HTR-8/SVneo (cell line): ENCODE measurements around the gene TJP3.

Experiments
- DNase-seq: peaks from one replicate; pipeline ENCODE4 v3.0.0; 2011; ENCODE audit warnings: low spot score, mixed read lengths; ENCODE audit not compliant: insufficient read length
- FAIRE-seq: peaks from 2 replicates; lab custom pipeline; 2011; peaks lifted over from hg19 to GRCh38; lab: Jason Lieb, UNC

Gene TJP3

DNA sequence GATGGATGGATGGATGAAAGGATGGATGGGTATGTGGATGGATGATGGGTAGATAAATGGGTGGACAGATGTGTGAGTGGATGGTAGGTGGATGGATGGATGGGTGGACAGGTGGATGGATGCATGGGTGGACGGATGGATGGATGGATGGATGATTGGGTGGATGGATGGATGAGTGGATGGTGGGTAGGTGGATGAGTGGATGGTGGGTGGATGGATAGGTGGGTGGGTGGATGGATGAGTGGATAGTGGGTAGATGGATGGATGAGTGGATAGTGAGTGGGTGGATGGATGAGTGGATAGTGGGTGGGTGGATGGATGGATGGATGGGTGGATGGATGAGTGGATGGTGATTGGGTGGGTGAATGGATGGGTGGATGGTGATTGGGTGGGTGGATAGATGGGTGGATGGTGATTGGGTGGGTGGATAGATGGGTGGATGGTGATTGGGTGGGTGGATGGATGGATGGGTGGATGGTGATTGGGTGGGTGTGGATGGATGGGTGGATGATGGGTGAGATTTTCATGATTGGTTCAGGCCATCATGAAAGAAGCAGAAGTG is 68.4 kb downstream of the TJP3 start:
- DNase-seq (no peak), FAIRE-seq (no peak)

DNA sequence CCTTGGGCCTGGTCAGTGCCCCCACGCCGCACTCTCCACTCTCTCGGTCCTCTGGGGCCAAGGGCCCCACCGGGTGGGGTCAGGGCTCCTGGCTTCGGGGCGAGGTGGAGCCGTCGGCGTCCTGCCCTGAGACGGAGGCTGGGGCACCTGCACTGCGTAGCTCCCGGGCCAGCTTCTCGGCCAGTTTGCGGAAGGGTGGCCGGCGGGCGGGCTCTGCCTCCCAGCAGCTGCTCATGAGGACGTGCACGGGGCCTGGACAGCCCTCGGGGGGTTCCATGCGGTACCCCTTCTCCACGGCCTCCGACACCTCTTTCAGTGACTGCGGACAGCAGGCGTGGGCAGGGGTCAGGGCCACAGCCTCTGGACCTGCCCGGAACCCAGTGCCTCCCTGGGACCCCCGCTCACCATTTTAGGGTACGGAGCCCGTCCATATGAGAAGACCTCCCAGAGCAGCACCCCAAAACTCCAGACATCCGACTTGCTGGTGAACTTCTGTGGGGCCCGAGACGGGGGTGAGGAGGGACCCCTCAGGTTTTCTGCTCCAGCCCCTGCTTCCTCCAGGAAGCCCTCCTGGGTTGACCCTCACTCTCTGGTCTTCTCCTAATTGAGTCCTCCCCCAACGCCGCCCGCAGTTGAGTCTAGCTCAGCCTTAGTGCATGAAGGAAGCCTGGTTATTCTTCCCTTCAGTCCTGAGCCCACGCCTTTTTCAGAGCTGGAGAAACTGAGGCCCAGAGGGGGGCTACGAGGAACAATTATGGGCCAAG is 70.1 kb downstream of the TJP3 start:
- DNase-seq (no peak), FAIRE-seq (no peak)

DNA sequence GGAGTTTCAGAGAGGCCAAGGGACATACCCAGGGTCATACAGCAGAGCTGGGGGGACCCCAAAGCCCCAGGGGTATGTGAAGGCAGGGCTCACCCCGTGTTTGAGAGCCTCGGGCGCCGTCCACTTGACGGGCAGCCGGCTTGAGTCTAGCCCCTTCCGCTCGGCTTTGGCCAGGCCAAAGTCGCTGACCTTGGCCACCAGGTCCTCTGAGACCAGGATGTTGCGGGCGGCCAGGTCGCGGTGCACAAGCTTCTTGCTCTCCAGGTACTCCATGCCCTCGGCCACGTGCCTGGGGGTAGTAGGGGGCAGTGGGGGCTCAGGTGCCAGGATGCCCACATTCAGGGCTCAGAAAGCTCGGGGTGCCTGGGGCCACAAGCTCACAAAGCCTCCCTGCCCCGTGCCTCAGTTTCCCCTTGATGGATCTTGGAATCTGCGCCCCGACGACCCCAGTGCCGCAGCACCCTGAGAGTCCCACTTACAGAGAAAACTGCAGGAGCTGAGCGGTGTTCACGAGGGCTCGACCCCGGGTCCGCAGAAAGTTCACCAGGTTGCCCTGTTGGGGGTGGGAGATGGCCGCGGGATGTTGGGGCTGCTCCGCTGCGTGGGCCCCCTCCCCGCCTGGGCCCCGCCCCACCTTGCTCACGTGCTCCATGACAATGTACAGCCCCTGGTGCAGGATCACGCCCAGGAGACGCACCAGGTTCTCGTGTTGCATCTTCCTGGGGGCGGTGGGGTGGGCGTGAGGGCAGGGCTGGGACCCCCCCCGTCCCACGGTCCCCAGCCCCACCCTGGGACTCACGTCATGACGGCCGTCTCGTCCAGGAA is 70.9 kb downstream of the TJP3 start:
- FAIRE-seq (no peak), DNase-seq (no peak)

DNA sequence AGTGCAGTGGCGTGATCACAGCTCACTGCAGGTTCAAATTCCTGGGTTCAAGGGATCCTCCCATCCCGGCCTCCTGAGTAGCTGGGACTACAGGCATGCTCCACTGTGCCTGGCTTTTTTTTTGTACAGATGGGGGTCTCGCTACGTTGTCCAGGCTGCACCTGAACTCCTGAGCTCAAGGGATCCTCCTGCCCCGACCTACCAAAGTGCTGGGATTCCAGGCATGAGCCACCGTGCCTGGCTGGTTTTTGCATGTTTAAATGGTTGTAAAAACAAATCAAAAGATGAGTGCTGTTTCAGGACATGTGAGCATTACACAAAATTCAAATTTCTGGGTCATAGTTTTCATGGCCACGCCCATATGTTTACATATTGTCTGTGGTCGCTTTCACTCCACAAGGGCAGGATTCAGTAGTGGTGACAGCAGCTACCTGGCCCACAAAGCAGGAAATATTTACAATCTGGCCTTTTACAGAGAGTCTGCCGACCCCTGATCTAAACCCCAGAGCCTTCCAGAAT is 72.7 kb downstream of the TJP3 start:
- FAIRE-seq (no peak), DNase-seq (no peak)

DNA sequence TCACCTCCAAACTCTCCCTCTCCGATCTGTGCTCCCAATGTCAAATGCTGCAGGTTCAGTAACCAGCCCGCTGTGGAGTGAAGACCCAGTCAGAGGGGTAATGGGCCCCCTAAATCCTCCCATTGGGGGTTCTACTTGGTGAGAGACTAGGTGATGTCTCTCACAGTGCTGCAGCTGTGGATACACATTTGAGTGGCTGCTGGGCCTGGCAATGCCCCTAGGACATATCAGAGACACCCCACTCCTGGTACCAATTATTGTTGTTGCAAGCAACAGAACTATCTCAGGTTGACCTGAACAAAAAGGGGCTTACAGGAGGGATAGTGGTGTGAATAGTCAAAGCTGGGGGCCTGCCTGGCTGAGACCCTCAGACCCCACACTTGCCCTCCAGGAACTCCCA is 73.4 kb downstream of the TJP3 start:
- DNase-seq, result no peak
- FAIRE-seq, result no peak

DNA sequence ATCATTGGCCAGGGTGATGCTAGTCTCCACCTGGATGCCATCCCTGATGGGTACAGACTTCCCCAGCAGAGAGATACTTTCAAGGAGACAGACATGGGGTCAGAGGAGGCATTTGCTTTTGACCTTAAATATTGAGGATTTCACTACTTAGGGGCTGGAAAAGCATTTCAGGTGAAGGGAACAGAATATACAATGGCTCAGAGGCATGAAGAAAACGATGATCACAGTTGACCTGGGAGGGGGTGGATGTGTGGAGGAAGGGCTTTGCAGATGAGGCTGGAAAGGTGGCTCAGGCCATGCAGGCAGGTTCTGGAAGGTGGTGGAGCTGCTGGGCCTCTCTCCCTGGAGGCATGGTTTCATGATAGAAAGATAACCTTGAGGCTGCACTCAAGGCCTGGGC is 74.1 kb downstream of the TJP3 start:
- DNase-seq (no peak), FAIRE-seq (no peak)

DNA sequence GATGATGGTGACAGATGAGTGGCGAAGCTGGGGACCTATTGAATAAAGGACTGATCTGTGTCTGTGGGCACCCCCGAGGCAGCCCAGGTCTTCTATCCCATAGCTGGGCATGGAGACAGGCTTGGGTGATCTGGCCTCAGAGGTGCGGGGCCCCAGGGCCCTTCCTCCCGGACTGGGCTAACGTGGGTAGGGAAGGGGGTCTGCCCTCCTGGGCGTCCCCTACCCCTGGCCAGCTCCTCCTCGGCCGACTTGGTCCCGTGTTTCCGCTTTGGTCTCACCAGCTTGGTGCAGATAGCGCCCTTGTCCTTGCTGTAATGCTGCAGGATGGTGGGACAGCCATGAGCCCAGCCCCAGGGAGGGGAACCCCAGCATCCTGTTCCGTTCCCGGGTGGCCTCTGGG is 74.7 kb downstream of the TJP3 start:
- DNase-seq, result no peak

DNA sequence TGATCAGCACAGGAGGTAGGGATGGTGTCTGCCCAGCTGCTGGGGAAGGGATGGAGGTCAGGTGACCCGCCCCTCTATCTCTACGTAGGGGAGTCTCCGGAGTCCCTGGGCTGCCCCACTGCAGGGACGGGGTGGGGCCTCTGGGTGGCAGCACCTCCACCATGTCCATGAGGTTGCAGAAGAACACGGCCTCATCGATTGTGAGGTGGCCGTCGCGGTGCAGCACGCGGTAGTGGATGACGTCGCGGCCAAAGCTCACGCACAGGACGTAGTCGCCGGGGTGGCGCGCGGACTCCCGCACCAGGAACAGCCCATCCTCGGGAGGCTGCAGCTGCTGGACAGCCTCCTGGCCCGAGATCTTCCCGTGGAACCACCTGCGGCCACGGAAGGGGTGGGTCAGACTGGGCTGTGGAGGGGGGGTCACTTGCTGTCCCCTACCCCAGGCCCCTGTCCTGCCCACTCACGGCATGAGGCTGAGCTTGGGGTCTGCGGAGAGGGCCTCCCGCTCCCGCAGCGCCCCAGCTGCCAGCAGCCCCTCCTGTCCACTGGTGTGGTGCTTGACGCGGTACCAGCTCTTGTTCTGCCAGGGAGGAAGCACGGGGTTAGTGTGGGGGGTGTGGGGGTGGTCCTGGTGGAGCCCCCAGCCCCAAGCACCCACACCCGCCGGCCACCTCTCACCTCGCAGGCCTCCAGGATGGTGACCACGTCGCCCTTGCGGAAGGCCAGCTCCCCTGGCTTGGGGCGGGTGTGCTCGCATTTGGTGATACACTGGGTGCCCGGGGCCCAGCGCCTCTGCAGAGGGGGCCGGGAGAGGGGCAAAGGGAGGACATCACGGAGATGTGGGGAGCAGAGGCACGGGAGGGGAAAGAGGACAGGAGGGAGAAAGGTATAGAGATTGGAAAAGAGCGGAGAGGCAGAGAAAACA is 75.7 kb downstream of the TJP3 start:
- FAIRE-seq, result no peak

More for the DNA sequence above, 74.7 kb downstream of the TJP3 start:
- no peak for FAIRE-seq

DNA sequence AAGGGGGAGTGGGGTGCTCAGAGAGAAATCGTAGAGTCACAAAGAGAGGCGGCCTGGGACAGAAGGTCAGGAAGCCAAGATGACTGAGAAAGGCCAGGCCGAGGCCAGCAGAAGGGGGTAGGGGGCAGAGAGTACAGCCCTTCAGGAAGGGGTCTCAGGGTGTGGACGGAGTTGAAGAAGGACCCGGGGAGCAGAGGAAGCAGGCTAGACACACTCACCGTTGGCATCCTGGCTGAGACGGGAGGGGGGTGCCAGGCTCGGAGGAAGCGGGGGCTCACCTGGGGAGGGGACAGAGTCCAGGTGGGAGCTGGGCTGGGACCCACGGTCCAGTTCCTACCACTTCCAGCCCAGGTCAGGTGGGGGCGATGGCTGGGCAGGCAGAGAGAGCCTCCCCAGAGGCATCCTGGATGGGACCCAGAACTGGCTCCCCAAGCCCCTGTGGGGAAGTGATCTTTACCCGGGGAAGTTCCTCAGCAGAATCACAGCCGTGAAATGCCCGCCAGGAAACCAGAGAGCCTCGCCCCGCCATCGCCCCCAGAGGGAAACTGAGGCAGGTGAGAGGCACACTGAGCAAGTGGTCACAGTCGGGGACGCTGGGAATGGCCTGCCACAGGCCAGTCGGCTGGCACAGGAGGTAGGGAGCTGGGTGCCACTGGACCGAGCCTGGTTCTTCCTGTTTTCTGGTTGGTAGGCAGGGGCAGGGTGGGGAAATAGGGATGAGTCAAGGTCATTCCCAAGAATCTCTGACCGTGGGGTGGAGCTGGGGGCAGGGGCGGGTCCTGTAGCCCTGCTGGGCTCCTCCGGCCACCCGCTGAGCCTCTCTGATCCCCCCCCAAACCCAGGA is 76.6 kb downstream of the TJP3 start:
- DNase-seq, result peak; percentile 31
- FAIRE-seq, result no peak

More for the DNA sequence above, 75.7 kb downstream of the TJP3 start:
- no peak for DNase-seq

DNA sequence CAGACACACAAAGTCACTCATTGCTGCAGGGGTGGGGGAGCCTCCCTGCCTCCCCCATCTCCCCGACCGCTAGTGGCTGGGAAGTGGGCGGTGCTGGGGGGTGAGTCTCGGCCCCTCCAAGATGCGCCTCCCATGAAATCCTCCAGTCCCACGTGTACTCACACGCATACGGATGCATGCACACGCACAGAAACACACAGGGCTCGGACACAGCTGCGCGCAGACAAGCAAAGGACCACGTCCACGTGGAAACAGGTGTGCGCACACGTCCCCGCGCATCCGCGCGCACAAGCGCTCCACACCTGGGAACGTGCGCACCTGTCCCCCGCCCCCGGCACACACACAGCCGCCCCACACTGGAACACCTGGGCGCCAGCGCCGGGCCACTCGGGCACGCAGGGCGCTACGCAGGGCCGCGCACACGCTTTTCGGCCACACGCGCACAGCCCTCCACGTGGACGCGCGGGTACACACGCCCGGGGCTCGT is 77.3 kb downstream of the TJP3 start:
- DNase-seq (no peak), FAIRE-seq (no peak)

DNA sequence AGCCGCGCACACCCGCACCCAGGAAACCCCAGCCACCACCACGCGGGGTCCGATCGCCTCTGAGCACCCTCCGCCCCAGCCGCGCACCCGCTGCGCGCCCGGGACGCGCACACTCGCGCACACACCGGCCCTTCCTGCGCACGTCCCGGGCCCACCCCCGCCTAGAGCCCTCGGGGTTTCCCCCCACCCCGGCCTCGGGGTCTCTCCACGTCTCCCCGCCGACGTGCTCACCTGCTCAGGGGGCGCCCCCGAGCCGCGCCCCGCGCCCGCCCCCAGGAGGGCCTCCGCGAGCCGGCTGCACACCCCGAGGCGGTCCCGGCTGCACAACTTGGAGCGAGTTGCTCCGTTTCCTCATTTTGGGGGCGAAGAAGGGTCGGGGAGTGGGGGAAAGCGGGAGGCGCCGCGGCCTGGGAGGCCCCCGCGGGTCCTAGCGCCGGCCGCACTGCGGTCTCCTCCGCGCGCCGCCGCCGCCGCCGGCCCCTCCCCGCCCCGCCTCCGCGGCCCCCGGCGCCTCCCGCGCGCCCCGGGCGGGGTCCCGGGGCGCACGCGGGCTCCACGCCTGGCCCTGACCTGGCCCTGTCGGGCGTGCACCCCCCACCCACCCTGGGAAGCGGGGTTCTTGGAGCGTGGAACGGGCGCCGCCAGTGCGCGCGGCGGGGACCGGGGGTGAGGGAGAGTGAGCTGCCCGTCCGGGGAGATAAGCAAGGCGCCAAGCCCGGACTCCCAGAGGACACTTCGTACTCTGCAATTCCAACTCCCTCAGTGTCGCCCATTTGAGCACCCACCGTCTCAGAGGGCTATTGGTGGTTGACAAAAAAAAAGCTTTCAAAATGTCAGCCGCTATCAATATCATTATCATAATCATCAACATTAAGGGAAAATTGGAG is 78.0 kb downstream of the TJP3 start, which contains the start of gene MATK:
Gene MATK, minus strand, starts transcription at position 444 of the 887 bp plus-strand sequence. CDS start 1,246 bp downstream, outside the sequence.
- FAIRE-seq (no peak), DNase-seq (no peak)

DNA sequence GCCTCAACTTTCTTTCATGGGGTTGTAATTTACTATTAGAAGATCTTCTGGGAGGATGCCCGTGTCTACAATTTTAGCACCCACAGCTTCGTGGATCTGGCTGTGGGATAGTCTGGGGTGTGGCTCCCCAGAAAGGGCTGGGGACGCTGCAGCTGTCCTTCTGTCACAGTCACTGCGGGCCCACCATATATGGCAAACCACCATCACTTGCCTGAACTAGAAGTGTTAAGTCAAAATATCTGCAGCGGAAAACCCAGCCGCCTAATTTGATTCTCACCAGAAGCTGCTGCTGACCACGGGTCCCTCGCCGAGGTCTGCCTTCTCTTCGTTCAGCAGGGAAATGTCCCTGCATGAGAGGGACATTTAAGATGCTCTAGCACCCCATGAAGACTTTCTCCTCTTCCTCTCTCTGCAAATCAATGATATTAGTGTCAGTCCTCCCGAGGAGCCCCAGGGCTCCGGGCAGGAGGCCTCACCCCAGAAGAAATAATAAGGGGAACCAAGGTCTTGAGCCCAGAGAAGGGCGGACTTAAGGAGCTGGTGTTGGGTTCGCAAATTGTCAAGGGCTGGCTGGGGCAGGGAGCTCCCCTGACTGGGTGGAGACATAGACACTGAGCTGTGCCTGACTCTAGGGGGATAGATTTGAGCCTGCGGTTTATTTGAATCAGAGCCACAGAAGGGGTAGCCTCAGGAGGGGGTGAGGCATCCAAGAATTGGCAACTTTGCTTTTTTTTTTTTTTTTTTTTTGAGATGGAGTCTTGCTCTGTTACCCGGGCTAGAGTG is 81.0 kb downstream of the TJP3 start:
- FAIRE-seq (no peak), DNase-seq (no peak)

DNA sequence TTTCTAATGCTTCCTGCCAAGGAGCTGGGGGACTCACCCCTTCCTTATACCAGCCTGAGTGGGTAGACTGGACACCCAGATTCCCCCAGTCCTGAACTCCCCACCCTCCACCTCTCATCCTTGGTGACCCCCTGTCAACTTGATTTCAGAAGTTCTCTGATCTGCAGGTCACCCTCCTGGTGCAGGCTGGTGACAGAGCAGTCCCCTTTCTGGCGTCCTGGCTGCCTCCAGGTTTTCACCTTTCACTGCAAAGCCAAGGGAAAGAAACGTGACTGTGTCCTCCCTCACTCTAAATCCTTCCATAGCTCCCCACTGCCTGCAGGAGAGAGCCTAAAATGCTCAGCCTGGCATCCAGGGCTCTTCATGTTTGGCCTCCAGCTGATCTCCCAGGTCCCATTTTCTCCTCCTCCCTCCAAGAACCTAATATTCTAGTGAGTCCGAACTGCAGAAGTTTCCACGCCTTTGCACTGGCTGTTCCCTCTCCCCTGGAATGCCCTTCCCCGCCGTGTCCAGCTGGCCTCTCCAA is 82.1 kb downstream of the TJP3 start:
- DNase-seq, result no peak
- no peak for FAIRE-seq

DNA sequence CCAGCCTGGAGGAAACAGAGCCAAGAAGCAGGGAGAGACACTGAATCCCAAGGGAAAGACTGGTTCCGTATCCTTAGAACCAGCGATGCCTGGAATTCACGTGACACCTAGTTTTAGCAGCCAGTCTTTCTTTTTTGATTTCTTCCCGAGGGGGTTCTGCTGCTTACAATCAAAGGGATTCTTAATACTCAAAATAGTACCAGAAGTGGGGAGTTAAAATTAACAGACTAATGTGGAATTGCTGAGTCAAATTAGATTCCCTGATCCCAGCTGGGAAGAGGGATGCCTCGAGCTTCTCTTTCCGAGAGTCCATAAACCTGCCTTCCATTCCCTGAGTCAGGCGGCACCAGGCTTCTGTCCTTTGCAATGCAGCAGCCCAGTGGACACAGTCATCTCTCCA is 82.8 kb downstream of the TJP3 start:
- DNase-seq (no peak), FAIRE-seq (no peak)

DNA sequence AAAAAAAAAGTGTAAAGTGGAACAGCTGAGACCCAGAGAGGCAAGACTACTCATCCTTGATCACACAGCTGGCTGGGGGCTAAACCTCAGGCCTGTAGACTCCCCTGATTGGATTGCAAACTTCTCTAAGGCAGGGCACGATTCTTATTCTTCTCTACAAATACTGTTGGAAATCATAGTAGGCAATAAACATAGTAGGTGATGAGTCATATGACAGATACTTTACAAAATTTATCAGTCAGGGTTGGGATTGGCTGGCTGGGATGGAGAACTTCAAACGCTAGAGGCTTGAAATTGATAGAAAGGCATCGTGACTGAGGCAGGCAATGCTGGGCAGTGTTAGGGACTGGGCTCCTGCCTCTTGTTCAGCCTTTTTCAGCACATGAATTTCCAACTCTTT is 83.9 kb downstream of the TJP3 start:
- FAIRE-seq, result no peak

DNA sequence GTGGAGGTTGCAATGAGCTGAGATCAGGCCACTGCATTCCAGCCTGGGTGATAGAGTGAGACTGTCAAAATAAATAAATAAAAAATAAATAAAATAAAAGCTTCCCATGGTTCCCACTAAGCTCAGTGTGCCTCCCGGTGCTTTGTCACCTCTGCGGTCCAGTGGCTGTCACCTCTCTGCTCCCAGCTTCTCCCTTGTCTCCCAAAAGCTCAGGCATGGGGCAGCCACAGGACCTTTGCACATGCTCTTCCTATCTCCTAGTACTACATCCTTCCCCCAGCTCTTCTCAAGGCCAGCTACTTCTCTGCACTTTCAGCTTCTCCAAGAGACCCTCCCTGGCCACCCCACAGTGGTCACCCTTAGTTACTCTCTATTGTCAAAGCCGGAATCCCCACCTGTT is 85.6 kb downstream of the TJP3 start:
- DNase-seq (no peak), FAIRE-seq (no peak)

More for the DNA sequence above, 83.9 kb downstream of the TJP3 start:
- DNase-seq, result no peak

DNA sequence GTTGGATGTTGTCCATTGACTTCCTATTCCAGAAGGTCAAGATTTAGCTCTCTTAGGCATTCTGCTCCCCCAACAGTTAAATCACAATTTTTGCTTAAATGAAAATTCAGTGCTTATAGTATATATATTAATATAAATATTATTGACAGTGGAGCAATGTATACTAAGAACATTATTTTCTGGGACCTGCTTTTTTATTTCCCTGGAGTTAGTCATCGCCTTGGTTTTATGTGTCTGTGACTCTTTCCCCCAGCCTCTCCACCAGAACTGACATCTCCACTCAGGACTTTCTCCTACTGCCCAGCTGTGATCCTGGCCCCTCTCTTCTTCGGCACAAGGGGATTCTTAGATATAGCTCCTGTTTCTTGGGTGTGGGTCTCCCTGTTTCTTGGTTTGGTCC is 88.2 kb downstream of the TJP3 start:
- DNase-seq, result no peak
- FAIRE-seq, result no peak
